ENCODE measurements around the gene FARS2. TPM values are rescaled to one million over a fixed set of nuclear protein-coding genes. Genes with fewer than 3 reads are reported as not detected.

Gene FARS2
- total and polyA plus RNA-seq, 9 of the 15 experiments (the other 6 are each of a cell fraction or from before 2014, with no cell fraction given): 16.5 to 62.2 (median 27.0) TPM

- TF ChIP-seq WHSC1 (IDR thresholded peaks at IDR 0.05; ENCODE audit: low read length) (no peak), ZBTB40 (IDR thresholded peaks at IDR 0.05) (no peak), ZBTB40 (CRISPR knock-in tag; IDR thresholded peaks at IDR 0.05) (no peak), TAF1 (IDR thresholded peaks at IDR 0.05; ENCODE audit: control insufficient read depth, extremely low read depth, insufficient read depth, low read length, severe bottlenecking) (no peak), NFE2L1 (tag; IDR thresholded peaks at IDR 0.05; ENCODE audit: borderline replicate concordance, low read depth) (no peak), YBX1 (IDR thresholded peaks at IDR 0.05) (no peak), ZZZ3 (IDR thresholded peaks at IDR 0.05) (no peak), GTF2A2 (tag; IDR thresholded peaks at IDR 0.05) (no peak), HMG20A (CRISPR knock-in tag; conservative IDR thresholded peaks at IDR 0.05) (no peak), ZNF133 (CRISPR knock-in tag; IDR thresholded peaks at IDR 0.05) (no peak)
These were observed 72.3 kb downstream of the FARS2 start (continued) for GRCh38 chr6:5333658-5334057.
